GM21447 (cell line): ENCODE results near the gene ABCC5.

Experiments used
- ATAC-seq: cut with Tn5 transposase; IDR thresholded peaks from one replicate; pipeline ENCODE4 v1.9.1; 2021; ENCODE audit not compliant: unreplicated experiment

Gene ABCC5

DNA sequence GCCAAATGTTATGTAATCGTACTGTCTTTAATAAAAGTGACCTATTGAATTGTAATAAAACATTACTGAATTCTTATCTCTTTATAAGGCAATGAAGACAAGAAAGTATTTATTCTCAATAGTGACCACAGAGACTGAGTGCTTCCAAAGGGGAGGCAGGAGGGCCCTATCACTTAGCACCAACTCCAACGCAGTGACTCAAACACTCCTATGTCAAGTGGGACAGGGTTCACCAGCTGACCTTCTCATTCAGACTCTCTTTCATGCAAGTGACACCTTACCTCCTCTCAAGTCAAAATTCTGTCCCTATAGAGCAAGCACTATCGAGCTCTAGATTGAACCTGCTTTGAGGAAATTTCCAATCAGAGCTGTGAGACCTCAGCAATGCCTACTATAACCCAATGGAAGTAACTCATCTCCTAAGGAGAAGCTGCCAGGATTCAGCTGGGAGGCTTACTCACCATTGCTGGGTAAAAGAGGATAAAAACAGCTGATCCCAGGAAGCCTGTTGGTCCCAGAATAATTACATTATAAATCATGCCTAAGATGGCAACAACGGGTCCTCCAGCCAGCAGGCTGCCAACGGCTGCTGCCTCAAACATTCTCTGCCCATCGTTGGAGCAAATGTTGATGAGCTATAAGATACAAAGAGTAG is 35.6 kb downstream of the ABCC5 start:
- ATAC-seq, result no peak

DNA sequence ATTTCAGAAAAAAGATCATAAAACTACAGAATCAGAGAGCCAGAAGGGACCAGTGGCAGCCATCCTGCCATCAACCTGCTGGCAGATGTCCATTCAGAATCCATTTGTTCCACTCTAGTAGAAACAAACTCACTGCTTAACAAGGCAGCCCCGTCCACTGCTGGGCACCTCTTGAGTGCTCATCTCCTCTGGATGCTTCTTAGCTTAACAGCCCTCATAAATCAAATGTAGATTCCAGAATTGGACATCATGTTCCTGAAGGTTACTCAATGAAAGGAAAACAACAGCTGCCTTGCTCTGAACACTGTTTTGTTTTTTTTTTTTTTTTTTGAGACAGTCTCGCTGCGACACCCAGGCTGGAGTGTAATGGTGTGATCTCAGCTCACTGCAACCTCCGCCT is 37.3 kb downstream of the ABCC5 start:
- no peak for ATAC-seq

DNA sequence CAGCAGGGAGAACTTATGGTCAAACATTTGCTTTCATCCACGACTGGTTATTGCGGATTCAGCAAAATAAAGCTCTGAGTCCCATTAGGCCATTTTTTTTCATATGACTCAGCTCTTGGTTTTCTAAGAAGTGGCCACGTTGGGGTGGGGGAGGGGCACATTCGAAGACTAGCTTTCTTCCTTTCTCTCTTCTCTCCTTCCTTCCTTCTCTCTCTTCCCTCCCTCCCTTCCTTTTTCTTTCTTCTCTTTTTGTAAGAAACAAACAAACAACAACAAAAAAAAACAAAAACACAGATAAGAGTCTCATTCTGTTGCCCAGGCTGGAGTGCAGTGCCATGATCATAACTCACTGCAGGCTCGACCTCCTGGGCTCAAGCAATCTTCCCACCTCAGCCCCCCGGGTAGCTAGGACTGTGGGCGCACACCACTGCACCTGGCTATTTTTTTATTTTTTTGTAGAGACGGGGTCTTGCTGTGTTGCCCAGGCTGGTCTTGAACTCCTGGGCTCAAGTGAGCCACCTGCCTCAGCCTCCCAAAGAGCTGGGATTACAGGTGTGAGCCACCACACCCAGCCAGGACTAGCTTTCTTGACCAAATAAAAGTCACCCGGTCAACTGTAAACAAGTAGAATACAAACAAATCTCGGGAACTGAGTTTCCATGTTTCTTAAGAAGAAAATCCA is 41.6 kb downstream of the ABCC5 start:
- ATAC-seq, result no peak

DNA sequence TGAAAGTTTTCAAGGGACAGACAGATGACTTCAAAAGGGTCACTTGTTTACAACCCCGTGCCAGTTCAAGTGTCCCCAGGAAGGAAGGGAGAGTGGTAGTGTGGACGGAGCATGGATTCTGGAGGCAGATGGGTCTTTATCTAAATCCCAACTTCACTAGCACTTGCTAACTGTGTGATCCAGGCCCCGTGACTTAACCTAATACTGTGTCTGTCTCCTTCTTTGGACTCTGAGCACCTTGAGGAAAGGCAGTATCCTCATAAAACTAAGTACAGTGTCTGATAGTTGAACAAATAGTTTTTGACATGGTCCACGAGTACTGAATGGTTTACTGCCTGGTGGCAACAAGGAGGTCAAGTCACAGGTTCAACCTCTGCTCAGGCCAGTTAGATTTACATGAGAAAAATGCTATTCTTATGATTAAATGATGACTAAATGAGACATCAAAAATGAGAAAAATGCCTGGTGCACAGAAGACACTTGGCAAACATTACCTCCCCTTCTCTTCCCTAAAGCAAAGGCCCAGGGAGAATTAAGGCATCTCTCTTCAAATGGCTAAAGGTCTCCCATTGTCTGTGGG is 48.9 kb downstream of the ABCC5 start:
- no peak for ATAC-seq

DNA sequence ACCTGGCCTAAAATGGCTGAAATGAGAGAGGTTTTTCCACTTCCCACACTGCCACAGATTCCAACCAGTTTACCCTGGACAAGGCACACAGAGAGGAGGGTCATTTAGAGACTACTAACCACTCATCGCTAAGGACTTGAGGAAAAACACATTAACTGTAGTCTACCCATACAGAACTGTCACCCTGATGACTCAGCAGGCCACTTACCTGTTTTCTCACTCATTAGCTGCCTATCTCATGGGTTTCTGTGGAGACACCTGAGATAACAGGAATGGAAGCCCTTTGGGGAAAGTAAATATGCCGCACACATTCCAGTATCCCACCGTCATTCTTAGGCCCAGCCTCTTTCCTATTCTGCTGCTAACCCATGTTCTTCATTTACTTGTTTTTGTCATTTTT is 50.0 kb downstream of the ABCC5 start:
- no peak for ATAC-seq

DNA sequence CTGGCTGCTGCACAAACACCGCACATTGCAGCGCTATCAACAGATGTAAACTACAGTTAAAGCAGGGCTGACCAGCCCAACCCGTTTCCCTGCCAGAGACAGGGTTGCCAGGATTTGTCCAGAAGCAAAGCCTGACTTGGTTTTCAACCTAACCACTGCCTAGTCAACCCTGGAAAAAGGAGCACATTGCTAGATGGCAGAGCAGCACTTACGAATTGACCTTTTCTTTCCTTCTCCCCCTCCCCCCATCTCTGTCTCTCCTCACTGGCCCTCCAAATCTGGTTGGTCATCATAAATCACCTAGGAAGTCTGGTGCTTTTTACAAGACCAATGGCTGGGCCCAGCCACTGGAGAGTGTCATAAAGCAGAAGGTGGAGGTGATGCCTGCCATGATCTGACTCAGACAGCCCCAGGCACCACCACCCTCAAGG is 51.3 kb downstream of the ABCC5 start:
- no peak for ATAC-seq

DNA sequence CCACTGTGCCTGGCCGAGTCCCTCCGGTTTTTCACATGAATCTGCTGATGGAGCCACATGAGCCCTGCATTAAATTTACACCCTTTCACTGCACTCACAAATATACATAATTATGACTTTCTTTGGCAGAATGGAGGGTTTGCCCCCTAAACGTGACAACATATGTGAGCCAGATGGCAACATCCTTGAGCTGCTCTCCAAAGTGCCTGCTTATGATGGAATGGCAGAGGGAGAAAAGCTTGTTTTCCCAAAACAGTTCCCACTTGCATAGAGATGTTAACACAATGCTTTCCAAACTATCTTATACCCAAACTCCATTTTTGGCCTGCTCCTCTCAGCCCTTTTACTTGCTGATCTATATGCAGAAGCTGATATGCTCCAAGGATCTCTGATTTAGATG is 54.9 kb downstream of the ABCC5 start:
- no peak for ATAC-seq

DNA sequence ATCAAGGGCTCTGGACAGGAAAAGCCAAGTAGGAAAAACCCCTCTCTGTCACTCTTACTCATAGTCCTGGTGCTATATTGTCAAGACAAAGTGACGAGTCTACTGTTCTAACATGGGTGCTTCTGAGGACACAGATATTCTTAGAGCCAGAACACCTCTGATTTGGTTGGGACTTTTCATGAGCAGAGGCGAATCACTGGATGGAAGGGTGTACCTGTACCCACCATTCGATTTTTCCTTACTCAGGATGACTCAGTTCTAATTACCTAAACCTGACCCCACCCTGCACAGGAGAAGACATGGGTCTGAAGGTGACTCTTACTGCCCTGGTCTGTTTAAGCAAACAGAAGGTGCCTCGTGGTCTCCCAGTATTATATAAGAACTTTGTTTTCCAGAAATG is 58.5 kb downstream of the ABCC5 start:
- no peak for ATAC-seq

DNA sequence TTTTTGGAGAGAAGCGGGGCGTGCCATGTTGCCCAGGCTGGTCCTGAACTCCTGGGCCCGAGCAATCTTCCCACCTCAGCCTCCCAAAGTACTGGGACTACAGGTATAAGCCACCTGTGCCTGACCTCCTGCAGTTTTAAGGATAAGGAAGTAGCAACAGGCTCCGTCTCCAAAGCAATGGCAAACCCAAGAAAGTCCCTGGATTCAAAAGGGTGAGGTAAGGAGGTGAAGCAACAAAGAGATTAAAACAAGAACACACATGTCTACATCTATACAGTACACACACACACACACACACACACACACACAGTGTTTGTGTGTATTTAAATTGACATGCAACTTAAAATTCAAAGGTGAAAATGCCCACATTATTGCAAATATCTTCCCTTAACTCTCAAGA is 58.9 kb downstream of the ABCC5 start:
- no peak for ATAC-seq

DNA sequence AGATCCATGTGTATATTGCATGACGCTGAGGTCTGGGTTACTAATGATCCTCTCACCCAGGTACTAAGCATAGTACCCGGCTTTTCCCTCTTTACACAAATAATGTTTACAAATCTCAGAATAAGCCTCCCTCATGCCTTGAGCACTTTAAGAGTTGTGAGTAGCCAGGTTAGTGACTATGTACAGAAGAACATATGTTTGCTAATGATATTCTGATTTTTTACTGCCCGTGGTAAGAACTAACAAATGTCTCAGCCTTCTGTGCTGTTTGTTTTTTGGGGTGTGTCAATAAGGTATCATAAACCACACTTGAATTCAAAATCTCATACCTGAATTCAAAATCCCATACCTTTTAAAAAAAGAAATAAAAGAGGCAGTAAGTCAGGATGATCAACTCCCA is 59.5 kb downstream of the ABCC5 start:
- no peak for ATAC-seq

DNA sequence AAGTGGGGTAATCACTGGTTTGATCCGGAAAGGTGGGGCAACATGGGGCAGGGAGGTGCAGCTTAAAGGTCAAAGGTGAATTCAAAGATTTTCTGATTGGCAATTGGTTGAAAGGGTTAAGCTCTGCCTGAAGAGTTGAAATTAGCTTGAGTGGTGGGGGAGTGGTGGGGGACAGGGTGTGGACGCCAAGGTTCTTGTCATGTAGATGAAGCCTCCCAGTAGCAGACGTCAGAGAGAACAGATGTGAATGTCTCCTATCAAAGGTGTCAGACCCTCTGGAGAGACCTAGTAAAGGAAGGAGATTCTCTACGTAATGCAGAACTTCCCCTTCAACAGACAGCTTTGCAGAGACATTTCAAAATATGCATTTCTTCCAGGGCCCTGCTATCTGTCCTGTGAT is 62.8 kb downstream of the ABCC5 start:
- ATAC-seq, result no peak

DNA sequence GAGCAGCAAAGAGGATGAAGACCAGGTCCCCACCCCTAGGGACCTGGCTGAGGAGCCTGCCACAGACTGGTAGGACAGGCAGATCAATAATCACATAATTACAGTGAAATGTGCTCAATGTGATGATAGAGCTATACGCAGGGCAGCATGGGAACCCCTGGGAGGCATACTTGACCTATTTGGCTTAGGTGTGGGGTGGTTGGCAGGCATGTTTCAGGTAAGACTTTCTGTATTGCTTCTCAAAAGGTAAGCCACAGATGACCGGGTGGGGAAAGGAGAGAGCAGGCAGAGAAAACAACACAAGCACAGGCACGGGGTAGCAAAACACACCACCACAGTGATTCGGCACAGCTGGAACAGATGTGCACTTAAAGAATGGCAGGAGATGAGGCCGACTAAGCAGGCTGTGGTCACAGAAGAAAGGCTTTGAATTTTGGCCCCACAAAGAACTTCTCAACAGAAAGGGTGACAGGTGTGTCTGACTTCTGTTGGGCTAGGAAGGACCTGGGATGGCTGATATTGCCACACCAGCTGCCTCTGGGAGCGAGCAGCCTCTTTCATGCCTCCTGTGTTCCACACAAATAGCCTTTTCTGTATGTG is 64.1 kb downstream of the ABCC5 start:
- ATAC-seq, result no peak

DNA sequence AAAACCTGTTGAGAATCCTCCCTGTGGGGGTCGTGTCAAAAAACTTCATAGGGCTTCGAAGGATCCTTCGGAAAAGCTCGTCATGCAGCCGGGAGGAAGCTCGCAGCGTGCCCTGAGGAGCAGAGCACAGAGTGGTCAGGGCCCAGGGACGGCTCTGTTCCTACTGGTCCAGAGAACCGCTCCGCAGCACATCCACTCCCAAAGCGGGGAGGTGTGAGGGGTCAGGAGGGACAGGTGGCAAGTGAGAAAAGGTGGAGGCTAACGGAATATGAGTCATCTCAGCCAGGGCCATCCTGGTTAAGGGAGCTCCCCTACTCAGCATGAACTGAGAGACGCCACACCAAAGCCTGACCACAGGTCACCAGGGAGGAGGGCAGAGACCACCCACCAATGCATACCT is 66.2 kb downstream of the ABCC5 start:
- no peak for ATAC-seq

DNA sequence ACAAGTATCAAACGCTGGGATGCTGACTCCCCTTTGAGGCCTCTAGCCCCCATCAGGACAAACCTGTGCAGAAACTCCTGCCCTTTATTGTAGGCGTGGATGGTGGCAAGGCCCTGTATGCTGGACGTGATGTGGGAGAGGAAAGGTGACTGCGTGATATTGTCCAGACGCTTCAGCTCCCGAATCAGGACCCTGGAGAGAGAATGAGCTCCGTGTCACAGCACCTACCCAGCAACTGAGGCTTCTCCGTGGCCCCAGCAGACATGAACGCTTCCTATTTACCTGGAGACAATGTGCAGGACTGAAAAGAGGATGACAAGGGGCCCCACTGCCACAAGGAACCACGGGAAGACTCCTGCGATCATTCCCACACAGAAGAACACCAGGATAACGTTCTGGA is 68.0 kb downstream of the ABCC5 start:
- ATAC-seq, result no peak

DNA sequence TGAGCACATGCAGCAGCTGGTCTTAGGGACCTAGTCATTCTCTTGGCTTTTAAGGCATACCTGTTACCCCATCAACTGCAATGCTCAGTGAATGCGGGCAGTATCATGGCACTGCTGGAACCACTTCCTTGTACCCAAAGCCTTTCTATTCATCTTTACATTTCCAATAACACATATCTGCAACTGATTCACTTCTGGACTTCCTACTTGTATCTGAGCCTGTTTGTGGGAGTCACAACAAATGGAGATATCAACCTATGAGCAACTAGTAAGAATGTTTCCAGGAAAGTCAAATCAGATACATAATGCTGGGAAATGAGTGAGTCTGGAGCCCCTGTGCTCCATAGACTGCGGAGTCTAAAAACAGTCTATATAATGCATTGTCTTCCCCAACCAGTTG is 71.6 kb downstream of the ABCC5 start:
- no peak for ATAC-seq

DNA sequence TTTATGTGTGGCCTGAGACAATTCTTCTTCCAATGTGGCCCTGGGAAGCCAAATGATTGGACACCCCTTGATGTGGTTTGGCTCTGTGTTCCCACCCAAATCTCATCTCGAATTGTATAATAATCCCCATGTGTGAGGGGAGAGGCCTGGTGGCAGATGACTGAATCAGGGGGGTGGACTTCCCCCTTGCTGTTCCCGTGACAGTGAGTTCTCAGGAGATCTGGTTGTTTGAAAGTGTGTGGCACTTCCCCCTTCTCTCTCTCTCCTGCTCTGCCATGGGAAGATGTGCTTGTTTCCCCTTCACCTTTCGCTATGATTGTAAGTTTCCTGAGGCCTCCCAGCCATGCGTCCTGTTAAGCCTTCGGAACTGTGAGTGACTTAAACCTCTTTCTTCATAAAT is 72.9 kb downstream of the ABCC5 start:
- no peak for ATAC-seq

DNA sequence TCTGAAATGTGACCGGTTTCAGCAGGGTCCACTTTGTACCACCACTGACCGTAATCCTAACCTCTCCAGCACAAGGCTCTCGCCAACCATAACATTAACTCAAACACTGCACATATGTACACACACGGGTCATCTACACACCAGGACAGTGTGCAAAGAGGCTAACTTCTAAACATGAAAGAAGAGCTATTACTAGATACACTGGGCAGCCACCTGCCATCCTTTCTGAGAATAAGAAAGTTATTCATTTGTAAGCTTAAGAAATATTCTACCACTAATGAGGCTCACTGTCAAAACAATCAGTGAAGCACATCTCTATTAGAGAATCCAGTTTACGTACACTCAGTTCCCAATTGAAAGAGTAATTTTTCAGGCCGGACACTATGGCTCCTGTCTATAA is 73.9 kb downstream of the ABCC5 start:
- no peak for ATAC-seq

DNA sequence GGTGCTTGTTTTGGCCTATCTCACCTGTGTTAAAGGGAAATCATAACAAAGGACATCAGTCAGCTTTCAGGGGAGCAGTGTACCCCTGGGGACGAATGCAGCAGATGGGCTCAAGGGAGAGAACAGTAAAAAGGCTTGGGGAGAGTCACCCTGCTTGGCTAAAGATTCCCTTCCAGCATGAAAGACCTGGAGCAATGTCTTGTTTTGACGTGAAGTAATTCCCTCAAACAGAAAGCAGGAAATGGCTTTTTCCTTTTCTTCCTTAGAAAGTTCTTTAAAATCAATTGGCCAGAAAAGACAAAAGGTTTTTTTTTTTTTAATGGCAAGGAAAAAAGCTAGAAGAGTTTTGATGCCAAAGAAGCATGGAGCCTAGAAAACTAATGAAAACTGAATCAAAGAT is 76.5 kb downstream of the ABCC5 start:
- no peak for ATAC-seq

DNA sequence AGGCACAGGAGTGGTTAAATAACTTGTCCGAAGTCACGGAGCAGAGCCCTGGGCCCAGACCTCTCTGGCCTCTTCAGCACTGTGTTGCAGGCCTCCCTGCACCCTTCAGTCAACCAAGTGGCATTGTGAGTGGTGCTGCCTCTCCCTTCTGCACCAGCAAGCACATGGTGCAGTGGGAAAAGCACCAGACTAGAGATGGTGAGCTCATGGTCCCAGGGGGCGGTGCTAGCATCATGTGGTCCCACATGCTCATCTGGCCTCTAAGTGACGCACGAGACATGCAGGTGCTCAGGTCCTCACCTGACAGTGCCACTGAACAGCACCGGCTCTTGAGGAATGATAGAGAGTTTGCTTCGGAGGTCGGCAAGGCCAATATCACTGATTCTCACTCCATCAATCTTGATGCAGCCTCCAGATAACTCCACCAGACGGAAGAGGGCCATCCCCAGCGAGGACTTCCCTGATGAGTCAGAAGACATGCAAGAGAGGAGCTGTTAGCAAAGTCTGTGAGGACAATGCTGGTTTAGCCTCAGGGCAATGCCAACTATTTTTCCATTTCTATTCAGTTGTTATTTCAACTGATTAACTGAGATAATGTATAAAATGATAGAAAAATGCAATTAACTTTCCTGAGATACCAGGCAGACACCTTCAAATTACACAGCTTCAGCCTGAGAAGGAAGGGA is 79.9 kb downstream of the ABCC5 start:
- no peak for ATAC-seq

DNA sequence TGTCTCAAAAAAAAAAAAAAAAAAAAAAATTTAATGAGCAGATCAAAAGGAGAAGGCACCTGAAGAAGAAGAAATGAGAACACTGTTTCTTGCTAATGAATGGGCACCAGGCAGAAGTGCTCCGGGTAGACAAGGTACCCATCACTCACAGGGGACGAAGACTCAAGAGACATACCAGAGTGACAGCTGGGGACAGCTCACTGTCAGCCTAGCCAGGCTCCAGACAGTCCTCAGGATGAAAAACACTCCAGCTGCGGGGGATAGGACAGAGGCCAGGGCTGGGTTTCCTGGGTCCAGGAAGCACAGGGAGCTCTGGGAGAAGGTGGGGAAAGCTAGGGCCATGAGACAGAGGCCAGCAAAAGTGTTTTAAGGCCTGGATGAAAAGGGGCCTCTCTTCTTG is 84.5 kb downstream of the ABCC5 start:
- no peak for ATAC-seq

DNA sequence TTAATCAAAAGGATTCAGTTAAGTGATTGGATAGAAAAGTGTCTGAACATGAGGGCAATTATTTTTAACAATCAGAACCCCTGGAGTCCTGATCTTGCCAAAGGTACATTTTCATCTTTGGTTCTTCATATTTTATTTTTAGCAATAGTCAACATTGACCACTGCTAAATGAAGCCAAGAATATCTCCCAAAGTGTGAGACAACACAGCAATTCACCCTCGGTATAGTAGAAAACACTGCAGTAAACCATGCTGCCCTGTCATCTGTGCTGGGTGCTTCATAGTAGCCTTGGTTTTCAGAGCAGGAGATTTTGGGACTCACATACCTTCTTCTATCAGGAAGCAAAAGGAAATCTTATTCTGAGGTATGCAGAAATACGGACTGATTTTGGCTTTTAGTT is 85.8 kb downstream of the ABCC5 start:
- no peak for ATAC-seq

DNA sequence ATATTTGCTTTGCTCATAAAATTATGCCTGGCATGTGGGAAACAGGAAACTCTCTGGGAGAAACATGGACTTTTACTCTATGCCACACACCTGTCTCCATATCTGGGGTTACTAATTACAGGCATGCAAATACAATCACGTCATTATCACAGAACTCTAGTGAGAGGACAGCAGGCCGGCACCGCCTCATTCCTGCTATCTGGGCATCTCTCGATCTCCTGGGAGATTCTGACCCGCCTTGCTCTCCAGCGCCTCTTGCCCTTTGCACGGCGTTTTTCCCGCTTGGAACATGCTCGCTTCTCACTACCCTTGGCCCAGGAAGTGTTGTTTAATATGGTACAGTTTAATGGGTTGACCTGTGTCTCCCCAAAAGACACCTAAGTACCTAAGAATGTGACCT is 87.6 kb downstream of the ABCC5 start:
- no peak for ATAC-seq
